DND-41 (cell line): ENCODE measurements around the gene PGAP3.

Experiments
- ATAC-seq: fragments of 200-7000 bp; cut with Tn5 transposase; 3 replicates; pipeline ENCODE4 v1.9.1; 2021; ENCODE audit warnings: low read depth; ENCODE audit not compliant: insufficient read depth
- DNase-seq: peaks from one replicate; pipeline ENCODE4 v3.0.0-alpha.2; 2020
- H2AFZ ChIP-seq: 2 replicates; pipeline ENCODE4 v1.6.0; 2012; ENCODE audit warnings: low read depth, low read length
- H3K27ac ChIP-seq: 2 replicates; pipeline ENCODE4 v1.5.1; 2012; ENCODE audit warnings: low read length, inconsistent platforms
- H3K27me3 ChIP-seq: fragments of 200-600 bp; sonication (generic); 2 replicates; pipeline ENCODE4 v1.6.0; 2012; ENCODE audit warnings: low read length, mild to moderate bottlenecking, inconsistent platforms; ENCODE audit not compliant: insufficient read depth, poor library complexity
- H3K36me3 ChIP-seq: 2 replicates; pipeline ENCODE4 v1.5.1; 2012; ENCODE audit warnings: low read length, inconsistent platforms; ENCODE audit not compliant: insufficient read depth
- H3K4me1 ChIP-seq: 2 replicates; pipeline ENCODE4 v1.5.1; 2012; ENCODE audit warnings: mild to moderate bottlenecking, low read length; ENCODE audit not compliant: insufficient read depth
- H3K4me2 ChIP-seq: 2 replicates; pipeline ENCODE4 v1.6.0; 2012; ENCODE audit warnings: mild to moderate bottlenecking, moderate library complexity, low read length, inconsistent platforms; ENCODE audit not compliant: insufficient read depth
- H3K4me3 ChIP-seq, 2 experiments: fragments of 200-600 bp in 1 of 2; shearing (Covaris generic) in 1 of 2; 2 replicates each; pipeline ENCODE4 v1.5.1; 2012 to 2016; ENCODE audit warnings: inconsistent platforms in 2 of 2, low read length in 2 of 2, mild to moderate bottlenecking in 2 of 2, low read depth in 1 of 2, moderate library complexity in 1 of 2
- H3K79me2 ChIP-seq: 2 replicates; pipeline ENCODE4 v1.6.0; 2012; ENCODE audit warnings: low read length, inconsistent platforms; ENCODE audit not compliant: insufficient read depth
- H3K9ac ChIP-seq: 2 replicates; pipeline ENCODE4 v1.6.0; 2012; ENCODE audit warnings: low read depth, mild to moderate bottlenecking, inconsistent platforms, low read length, moderate library complexity
- H3K9me3 ChIP-seq: 2 replicates; pipeline ENCODE4 v1.5.1; 2012; ENCODE audit warnings: low read length, moderate library complexity, mild to moderate bottlenecking, inconsistent platforms; ENCODE audit not compliant: insufficient read depth, severe bottlenecking
- H4K20me1 ChIP-seq: 2 replicates; pipeline ENCODE4 v1.6.0; 2012; ENCODE audit warnings: low read length; ENCODE audit not compliant: insufficient read depth
- EZH2 ChIP-seq: IDR thresholded peaks from 3 replicates; pipeline ENCODE4 v1.6.1; 2012; ENCODE audit warnings: borderline replicate concordance, low read depth, mild to moderate bottlenecking, moderate library complexity, low read length, inconsistent platforms; ENCODE audit not compliant: severe bottlenecking
- TF ChIP-seq, protein P1 (sequence below): IDR thresholded peaks from 2 replicates; pipeline ENCODE4 v1.5.1; 2012; ENCODE audit warnings: borderline replicate concordance, low read length, moderate library complexity, mild to moderate bottlenecking; ENCODE audit not compliant: poor library complexity, severe bottlenecking; ENCODE audit errors: extremely low read depth

PGAP3 gene, protein sequence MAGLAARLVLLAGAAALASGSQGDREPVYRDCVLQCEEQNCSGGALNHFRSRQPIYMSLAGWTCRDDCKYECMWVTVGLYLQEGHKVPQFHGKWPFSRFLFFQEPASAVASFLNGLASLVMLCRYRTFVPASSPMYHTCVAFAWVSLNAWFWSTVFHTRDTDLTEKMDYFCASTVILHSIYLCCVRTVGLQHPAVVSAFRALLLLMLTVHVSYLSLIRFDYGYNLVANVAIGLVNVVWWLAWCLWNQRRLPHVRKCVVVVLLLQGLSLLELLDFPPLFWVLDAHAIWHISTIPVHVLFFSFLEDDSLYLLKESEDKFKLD

DNA sequence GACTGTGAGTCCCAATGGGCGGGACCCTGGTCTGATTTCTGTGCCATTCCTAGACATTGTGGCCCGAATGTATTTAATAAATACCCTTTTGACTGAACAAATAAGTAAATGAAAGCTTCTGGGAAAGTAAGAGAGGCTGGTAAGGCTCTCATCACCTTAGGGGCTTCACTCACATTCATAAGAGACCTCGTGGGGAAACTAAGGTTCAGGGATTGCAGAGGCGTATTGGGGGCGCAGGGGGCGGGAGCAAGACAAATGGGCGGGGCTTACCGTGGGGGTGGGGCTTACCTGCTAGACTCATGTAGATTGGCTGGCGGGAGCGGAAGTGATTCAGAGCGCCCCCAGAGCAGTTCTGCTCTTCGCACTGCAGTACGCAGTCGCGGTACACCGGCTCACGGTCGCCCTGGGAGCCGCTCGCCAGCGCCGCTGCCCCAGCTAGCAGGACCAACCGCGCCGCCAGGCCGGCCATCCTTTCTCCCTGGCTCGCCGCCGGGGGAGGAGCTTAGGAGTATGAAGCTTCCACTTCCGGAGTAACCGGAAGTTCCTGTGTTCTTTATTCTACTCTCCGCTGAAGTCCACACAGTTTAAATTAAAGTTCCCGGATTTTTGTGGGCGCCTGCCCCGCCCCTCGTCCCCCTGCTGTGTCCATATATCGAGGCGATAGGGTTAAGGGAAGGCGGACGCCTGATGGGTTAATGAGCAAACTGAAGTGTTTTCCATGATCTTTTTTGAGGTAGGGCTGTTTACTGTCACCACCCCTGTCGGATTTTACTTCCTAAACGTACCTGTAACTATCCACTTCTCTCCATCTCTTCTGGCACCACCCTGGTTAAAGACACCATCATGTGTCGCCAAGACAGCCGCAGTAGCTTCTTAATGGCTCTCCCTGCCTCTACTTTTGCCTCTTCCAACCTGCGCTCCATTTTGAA is at the start of gene PGAP3:
PGAP3 (minus strand) TSS at position 512 of the 929 bp plus-strand sequence; CDS start at position 469, 43 bp downstream.
- Histone ChIP-seq H2AFZ (peak within 1 kb of the TSS; percentile 67), H3K36me3 (peaks cover 6% of the 10 kb centered on the region; the same call in 1 of the 2 replicates), H3K79me2 (no peaks in the 10 kb centered on the region), H4K20me1 (no peaks in the 10 kb centered on the region), H3K4me3 (peak within 1 kb of the TSS; percentile 77 to 80), H3K4me2 (peak within 1 kb of the TSS; percentile 93), H3K4me1 (peaks cover 25% of the 10 kb centered on the region), H3K27ac (peak within 1 kb of the TSS; percentile 85), H3K27me3 (no peaks in the 10 kb centered on the region), H3K9me3 (no peaks in the 10 kb centered on the region), H3K9ac (peak within 1 kb of the TSS; percentile 74)
- TF ChIP-seq, protein P1, sequence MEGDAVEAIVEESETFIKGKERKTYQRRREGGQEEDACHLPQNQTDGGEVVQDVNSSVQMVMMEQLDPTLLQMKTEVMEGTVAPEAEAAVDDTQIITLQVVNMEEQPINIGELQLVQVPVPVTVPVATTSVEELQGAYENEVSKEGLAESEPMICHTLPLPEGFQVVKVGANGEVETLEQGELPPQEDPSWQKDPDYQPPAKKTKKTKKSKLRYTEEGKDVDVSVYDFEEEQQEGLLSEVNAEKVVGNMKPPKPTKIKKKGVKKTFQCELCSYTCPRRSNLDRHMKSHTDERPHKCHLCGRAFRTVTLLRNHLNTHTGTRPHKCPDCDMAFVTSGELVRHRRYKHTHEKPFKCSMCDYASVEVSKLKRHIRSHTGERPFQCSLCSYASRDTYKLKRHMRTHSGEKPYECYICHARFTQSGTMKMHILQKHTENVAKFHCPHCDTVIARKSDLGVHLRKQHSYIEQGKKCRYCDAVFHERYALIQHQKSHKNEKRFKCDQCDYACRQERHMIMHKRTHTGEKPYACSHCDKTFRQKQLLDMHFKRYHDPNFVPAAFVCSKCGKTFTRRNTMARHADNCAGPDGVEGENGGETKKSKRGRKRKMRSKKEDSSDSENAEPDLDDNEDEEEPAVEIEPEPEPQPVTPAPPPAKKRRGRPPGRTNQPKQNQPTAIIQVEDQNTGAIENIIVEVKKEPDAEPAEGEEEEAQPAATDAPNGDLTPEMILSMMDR, result peak; percentile 24
- TF ChIP-seq EZH2, result no peak
- peak; percentile 95 for ATAC-seq
- DNase-seq, result peak; percentile 92

- DNase-seq (no peak), ATAC-seq (no peak)
- Histone ChIP-seq H3K27ac (no peak overlapping the region), H3K79me2 (no peaks in the 10 kb centered on the region), H3K9me3 (no peaks in the 10 kb centered on the region), H3K4me3 (no peak overlapping the region), H3K36me3 (no peaks in the 10 kb centered on the region), H4K20me1 (no peaks in the 10 kb centered on the region), H3K4me1 (no peaks in the 10 kb centered on the region), H2AFZ (no peak overlapping the region), H3K27me3 (no peaks in the 10 kb centered on the region), H3K4me2 (no peak overlapping the region), H3K9ac (no peak overlapping the region)
- TF ChIP-seq, protein P1, result no peak
Measured at GRCh38 chr17:39737206-39737759, 49.4 kb upstream of the PGAP3 start.

DNA sequence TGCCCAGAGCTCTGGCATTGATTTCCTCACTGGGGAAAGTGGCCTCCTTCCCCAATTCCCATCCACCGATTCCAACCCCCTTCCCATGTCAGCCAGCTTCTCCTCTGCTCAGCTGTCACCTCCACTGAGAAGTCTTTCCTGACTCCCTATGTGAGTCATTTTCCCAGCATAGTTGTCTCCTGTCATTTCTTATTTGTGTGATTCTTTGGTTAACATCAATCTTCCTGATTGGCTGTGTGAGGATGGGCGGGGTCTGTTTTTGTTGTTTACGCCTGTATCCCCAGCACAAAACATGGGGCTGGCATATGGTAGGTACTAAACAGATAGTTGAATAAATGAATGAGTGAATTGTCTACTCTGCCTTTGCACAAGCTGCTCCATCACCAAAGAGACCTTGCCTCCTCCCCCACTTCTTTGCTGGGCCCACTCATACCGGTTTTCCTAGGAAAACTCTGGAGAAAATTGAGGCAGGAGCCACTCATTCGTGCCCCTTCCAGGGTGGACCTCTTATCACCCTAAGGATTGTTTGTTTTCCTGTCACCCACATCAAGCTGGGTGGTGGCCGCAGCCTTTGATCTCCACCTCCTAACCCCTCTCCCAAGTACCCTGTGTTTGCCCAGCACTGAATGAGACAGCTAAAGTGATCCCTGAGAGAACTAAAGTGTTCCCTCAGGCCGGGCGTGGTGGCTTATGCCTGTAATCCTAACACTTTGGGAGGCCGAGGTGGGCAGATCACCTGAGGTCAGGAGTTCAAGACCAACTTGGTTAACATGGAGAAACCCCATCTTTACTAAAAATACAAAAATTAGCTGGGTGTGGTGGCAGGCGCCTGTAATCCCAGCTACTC is 48.7 kb upstream of the PGAP3 start:
- no peaks in the 10 kb centered on the region for H3K36me3 ChIP-seq
- ATAC-seq (no peak), DNase-seq (no peak)
- H3K27me3 ChIP-seq, result no peaks in the 10 kb centered on the region
- TF ChIP-seq, protein P1, result no peak
- TF ChIP-seq EZH2, result no peak
- H4K20me1 ChIP-seq, result no peaks in the 10 kb centered on the region
- no peaks in the 10 kb centered on the region for H3K9me3 ChIP-seq
- no peak overlapping the region for H2AFZ ChIP-seq
- no peak overlapping the region for H3K4me2 ChIP-seq
- H3K27ac ChIP-seq, result no peak overlapping the region
- H3K4me3 ChIP-seq, result no peak overlapping the region
- H3K4me1 ChIP-seq, result no peaks in the 10 kb centered on the region
- no peaks in the 10 kb centered on the region for H3K79me2 ChIP-seq
- H3K9ac ChIP-seq, result no peak overlapping the region
